Measurements from ENCODE around the gene KHSRP.

KHSRP gene

GRCh38 chr19:6423499-6424194 is 964 bp downstream of the KHSRP start:
- Histone ChIP-seq H3K36me3 (ENCODE audit: insufficient read depth, low read length) (peaks cover 51% of the 10 kb centered on the region), H3K27ac (ENCODE audit: low read depth, low read length, poor library complexity, severe bottlenecking) (no peak overlapping the region), H3K27me3 (ENCODE audit: insufficient read depth, low read length) (no peaks in the 10 kb centered on the region), H3K4me3 (ENCODE audit: low read depth, low read length, poor library complexity, severe bottlenecking) (peak overlapping the region; percentile 94), H3F3A (ENCODE audit: insufficient read depth, low read length) (no peaks in the 10 kb centered on the region), H3K9me2 (ENCODE audit: low read depth, low read length) (no peaks in the 10 kb centered on the region), H4K20me1 (ENCODE audit: insufficient read depth, low read length) (no peaks in the 10 kb centered on the region), H3K79me2 (ENCODE audit: insufficient read depth, low read length) (peaks cover 43% of the 10 kb centered on the region), H2AFZ (ENCODE audit: low read length) (no peak overlapping the region), H3K9me3 (ENCODE audit: low read length) (no peaks in the 10 kb centered on the region), H3K4me2 (ENCODE audit: low read length) (peak overlapping the region; percentile 86), H3K9ac (ENCODE audit: low read length) (peak overlapping the region; percentile 86), H3K4me1 (ENCODE audit: insufficient read depth, low read length, severe bottlenecking) (peaks cover 23% of the 10 kb centered on the region)
- TF ChIP-seq CTCF (IDR thresholded peaks at IDR 0.05; ENCODE audit: low read length) (no peak), EZH2 (IDR thresholded peaks at IDR 0.05; ENCODE audit: borderline replicate concordance, low read length) (no peak)

GRCh38 chr19:6421075-6422014 is 3.3 kb downstream of the KHSRP start:
- H3K9ac ChIP-seq (ENCODE audit: low read length): no peak overlapping the region
- peaks cover 23% of the 10 kb centered on the region for H3K4me1 ChIP-seq (ENCODE audit: insufficient read depth, low read length, severe bottlenecking)
- H2AFZ ChIP-seq (ENCODE audit: low read length): no peak overlapping the region
- no peak overlapping the region for H3K27ac ChIP-seq (ENCODE audit: low read depth, low read length, poor library complexity, severe bottlenecking)
- no peak for TF ChIP-seq EZH2 (IDR thresholded peaks at IDR 0.05; ENCODE audit: borderline replicate concordance, low read length)
- no peak for TF ChIP-seq CTCF (IDR thresholded peaks at IDR 0.05; ENCODE audit: low read length)
- H3K27me3 ChIP-seq (ENCODE audit: insufficient read depth, low read length): no peaks in the 10 kb centered on the region
- no peaks in the 10 kb centered on the region for H3K9me3 ChIP-seq (ENCODE audit: low read length)
- peaks cover 43% of the 10 kb centered on the region for H3K79me2 ChIP-seq (ENCODE audit: insufficient read depth, low read length)
- H3K36me3 ChIP-seq (ENCODE audit: insufficient read depth, low read length): peaks cover 74% of the 10 kb centered on the region
- H4K20me1 ChIP-seq (ENCODE audit: insufficient read depth, low read length): no peaks in the 10 kb centered on the region
- H3K4me2 ChIP-seq (ENCODE audit: low read length): no peak overlapping the region
- H3K9me2 ChIP-seq (ENCODE audit: low read depth, low read length): no peaks in the 10 kb centered on the region
- no peak overlapping the region for H3K4me3 ChIP-seq (ENCODE audit: low read depth, low read length, poor library complexity, severe bottlenecking)
- no peaks in the 10 kb centered on the region for H3F3A ChIP-seq (ENCODE audit: insufficient read depth, low read length)

GRCh38 chr19:6418562-6418932 is 6.1 kb downstream of the KHSRP start:
- Histone ChIP-seq H3K9me3 (ENCODE audit: low read length) (no peaks in the 10 kb centered on the region), H3K4me1 (ENCODE audit: insufficient read depth, low read length, severe bottlenecking) (peaks cover 16% of the 10 kb centered on the region), H4K20me1 (ENCODE audit: insufficient read depth, low read length) (no peaks in the 10 kb centered on the region), H2AFZ (ENCODE audit: low read length) (no peak overlapping the region), H3K36me3 (ENCODE audit: insufficient read depth, low read length) (peaks cover 95% of the 10 kb centered on the region), H3K4me2 (ENCODE audit: low read length) (no peak overlapping the region), H3K9me2 (ENCODE audit: low read depth, low read length) (no peaks in the 10 kb centered on the region), H3K27ac (ENCODE audit: low read depth, low read length, poor library complexity, severe bottlenecking) (no peak overlapping the region), H3K79me2 (ENCODE audit: insufficient read depth, low read length) (peaks cover 37% of the 10 kb centered on the region), H3K27me3 (ENCODE audit: insufficient read depth, low read length) (no peaks in the 10 kb centered on the region), H3F3A (ENCODE audit: insufficient read depth, low read length) (no peaks in the 10 kb centered on the region), H3K9ac (ENCODE audit: low read length) (no peak overlapping the region), H3K4me3 (ENCODE audit: low read depth, low read length, poor library complexity, severe bottlenecking) (no peak overlapping the region)
- TF ChIP-seq CTCF (IDR thresholded peaks at IDR 0.05; ENCODE audit: low read length) (no peak), EZH2 (IDR thresholded peaks at IDR 0.05; ENCODE audit: borderline replicate concordance, low read length) (no peak)
